GM19395 (cell line): ENCODE measurements around the gene TP53AIP1.

Experiments used
- ATAC-seq: cut with Tn5 transposase; IDR thresholded peaks from one replicate; pipeline ENCODE4 v1.9.1; 2021; ENCODE audit warnings: mild to moderate bottlenecking, moderate library complexity; ENCODE audit not compliant: unreplicated experiment

TP53AIP1 gene

GRCh38 chr11:128892866-128893565 lies 49.7 kb downstream of the TP53AIP1 start:
- ATAC-seq = no peak

- ATAC-seq = no peak
These were observed 50.7 kb downstream of the TP53AIP1 start for GRCh38 chr11:128891913-128892398.

GRCh38 chr11:128890543-128891368 lies 51.9 kb downstream of the TP53AIP1 start, which contains the start of gene KCNJ5:
KCNJ5 (plus strand) TSS chr11:128891356; CDS start chr11:128911274, 19,918 bp downstream.
- ATAC-seq = no peak

GRCh38 chr11:128890216-128890542 lies 52.5 kb downstream of the TP53AIP1 start:
- ATAC-seq = no peak

DNA sequence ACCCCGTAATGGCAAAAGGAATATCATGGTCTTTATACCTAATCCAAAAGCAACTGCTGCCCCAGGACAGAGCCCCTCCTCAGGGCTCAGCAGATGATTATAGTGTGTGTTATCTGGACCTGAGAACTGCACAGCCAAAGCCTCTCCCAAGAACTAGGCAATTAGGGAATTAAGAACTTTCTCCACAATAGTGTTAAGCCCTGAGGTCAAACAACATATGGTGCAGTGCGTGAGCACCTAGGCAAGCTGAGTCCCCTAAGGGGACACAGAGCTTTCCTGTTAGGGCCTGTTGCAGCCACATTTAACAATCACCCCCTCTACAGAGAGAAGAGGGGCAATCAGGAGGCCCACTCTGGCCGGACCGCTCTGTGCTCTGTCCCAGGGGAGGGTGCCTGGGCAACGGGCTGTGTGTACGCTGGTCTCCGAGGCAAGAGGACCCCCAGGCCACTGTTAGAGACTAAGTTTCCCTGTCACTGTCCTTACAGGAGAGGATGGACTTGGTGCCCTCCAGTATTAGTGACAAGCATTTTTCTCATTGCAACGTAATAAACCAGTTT lies 52.9 kb downstream of the TP53AIP1 start:
- no peak for ATAC-seq

- no peak for ATAC-seq
These were observed 54.4 kb downstream of the TP53AIP1 start for GRCh38 chr11:128888034-128888985.

DNA sequence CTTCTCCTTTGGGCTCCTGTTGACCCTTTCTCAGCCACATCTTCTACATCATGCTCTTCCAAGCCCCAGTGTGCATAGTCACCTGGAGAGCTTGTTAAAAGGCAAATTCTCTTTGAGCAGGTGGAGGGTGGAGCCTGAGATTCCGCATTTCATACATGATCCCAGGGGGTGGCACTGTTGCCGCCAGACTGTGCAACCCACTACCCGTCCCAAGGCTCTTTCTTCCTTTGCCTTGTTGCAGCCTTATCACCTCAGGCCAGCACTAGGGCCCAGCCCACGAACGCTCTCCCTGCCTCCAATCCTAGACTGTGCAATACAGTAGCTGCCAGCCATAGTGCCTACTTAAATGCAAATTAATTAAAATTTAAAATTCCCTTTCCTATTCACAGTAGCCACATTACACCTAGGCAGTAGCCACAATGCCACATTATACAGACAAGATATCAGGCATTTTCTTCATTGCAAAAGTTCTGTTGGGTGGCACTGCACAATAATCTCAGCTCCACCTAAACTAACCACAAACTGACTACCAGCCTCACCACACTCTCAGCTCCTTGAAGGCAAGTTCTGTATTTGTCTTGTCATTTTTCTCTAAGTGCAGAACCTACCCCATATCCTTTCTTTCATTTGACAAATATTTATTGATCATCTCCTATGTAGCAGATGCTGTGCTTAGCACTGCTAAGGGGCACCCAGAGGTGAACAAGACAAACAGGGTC lies 56.1 kb downstream of the TP53AIP1 start:
- ATAC-seq = no peak
